Spleen (tissue), 11 donors: ENCODE measurements around the gene KRTAP5-1. TPM values are rescaled to one million over a fixed set of nuclear protein-coding genes. Genes with fewer than 3 reads are reported as not detected.

Source experiments
- DNase-seq: peaks from one replicate; pipeline ENCODE4 v3.0.0-alpha.2; 2020
- H3K27ac ChIP-seq, 8 donors: fragments of 200-600 bp; sonication (generic) in 7 of 8; 1 replicate in 4 of 8; 2 replicates in 4 of 8; pipeline versions ENCODE4 v1.5.0 to v1.8.0; 2016 to 2021; ENCODE audit warnings: inconsistent platforms in 4 of 8, mild to moderate bottlenecking in 4 of 8, moderate library complexity in 1 of 8
- H3K27me3 ChIP-seq, 7 donors: fragments of 200-600 bp; sonication (generic) in 6 of 7; replicated peaks in 1 of 7; 1 replicate in 4 of 7; 2 replicates in 3 of 7; pipeline versions ENCODE4 v1.5.0 to v1.8.0; 2016 to 2021; ENCODE audit warnings: inconsistent platforms in 3 of 7, mild to moderate bottlenecking in 1 of 7
- H3K36me3 ChIP-seq, 6 donors: fragments of 200-600 bp; sonication (generic) in 5 of 6; 1 replicate in 4 of 6; 2 replicates in 2 of 6; pipeline versions ENCODE4 v1.5.0 to v1.8.0; 2016 to 2021; ENCODE audit warnings: inconsistent platforms in 2 of 6
- H3K4me1 ChIP-seq, 6 donors: fragments of 200-600 bp; sonication (generic) in 5 of 6; 1 replicate in 3 of 6; 2 replicates in 3 of 6; pipeline versions ENCODE4 v1.5.0 to v1.8.0; 2016 to 2021; ENCODE audit warnings: inconsistent platforms in 3 of 6
- H3K4me3 ChIP-seq, 8 donors: fragments of 200-600 bp; sonication (generic) in 7 of 8; 1 replicate in 4 of 8; 2 replicates in 4 of 8; pipeline versions ENCODE4 v1.5.0 to v1.8.0; 2016 to 2021; ENCODE audit warnings: inconsistent platforms in 4 of 8, mild to moderate bottlenecking in 4 of 8, moderate library complexity in 2 of 8
- H3K9me3 ChIP-seq, 8 donors: fragments of 200-600 bp; sonication (generic) in 7 of 8; 1 replicate in 4 of 8; 2 replicates in 4 of 8; pipeline versions ENCODE4 v1.5.0 to v1.8.0; 2016 to 2021; ENCODE audit warnings: inconsistent platforms in 4 of 8
- POLR2A ChIP-seq, 3 donors: fragments of 450-650 bp; IDR thresholded peaks; one replicate each; pipeline ENCODE4 v1.5.1; 2017; ENCODE audit warnings: antibody characterized with exemption in 3 of 3, mild to moderate bottlenecking in 1 of 3
- POLR2AphosphoS5 ChIP-seq, 3 donors: sonication (generic); formaldehyde crosslinking; IDR thresholded peaks; one replicate each; pipeline ENCODE4 v1.5.1; 2017; ENCODE audit warnings: antibody characterized with exemption in 3 of 3
- WGBS, 5 donors: extraction: QIAGEN DNeasy Blood & Tissue Kit in 3 of 5; methylation state at CpG; one replicate each; pipeline versions ENCODE4 v1.1.5 to v1.1.7; 2013 to 2018; 5-methylcytosine and 5-hydroxymethylcytosine counted together
- intact Hi-C: fragments of 100-400 bp; cut with DNase I; formaldehyde crosslinking; loops from one replicate; pipeline ENCODE4 v1.15.0; 2023; ENCODE audit warnings: low total_unique reads
- polyA plus RNA-seq, 3 donors: library from polyadenylated mRNA; stranded (reverse); fragments of 200-250 nt; gene quantifications; one replicate each; pipeline ENCODE4 v1.2.1, GENCODE V29; 2013
- total RNA-seq, 7 donors: library from RNA; depleted of rRNA in 3 of 7; stranded (reverse); fragments of >200 nt in 3 of 7; fragmentation: NEBNext Ultra II Directional in 4 of 7; extraction: Animal tissue kit (Norgen Biotek cat#: 25700) in 4 of 7; gene quantifications; one replicate each; pipeline versions ENCODE4 v1.1.0 to v1.2.1, GENCODE V29; 2016 to 2021
- TF ChIP-seq, protein P1 (sequence below), 11 experiments: fragments of 200-600 bp in 7 of 11; fragments of 450-650 bp in 4 of 11; sonication (generic) in 4 of 11; IDR thresholded peaks in 8 of 11; conservative IDR thresholded peaks in 3 of 11; 1 replicate in 7 of 11; 2 replicates in 4 of 11; pipeline versions ENCODE4 v1.4.0 to v1.8.0; 2016 to 2021; ENCODE audit warnings: antibody characterized with exemption in 11 of 11, inconsistent platforms in 4 of 11, mild to moderate bottlenecking in 1 of 11
- donor health status: healthy with polysubstance abuse.
- donor health status: DM: no; HTN: no; CAD: no; lungs with moderate emphysema.
- donor health status: DM: no; HTN: no; CAD: no.
- donor health status: Bipolar disorder and iron deficiency.
- donor health status: healthy.
- donor health status: DM: no; HTN: no; CAD: no.
- donor health status: DM: yes; HTN: yes; CAD: no.

The KRTAP5-1 gene
- total and polyA plus RNA-seq, 10 donors = not detected

DNA sequence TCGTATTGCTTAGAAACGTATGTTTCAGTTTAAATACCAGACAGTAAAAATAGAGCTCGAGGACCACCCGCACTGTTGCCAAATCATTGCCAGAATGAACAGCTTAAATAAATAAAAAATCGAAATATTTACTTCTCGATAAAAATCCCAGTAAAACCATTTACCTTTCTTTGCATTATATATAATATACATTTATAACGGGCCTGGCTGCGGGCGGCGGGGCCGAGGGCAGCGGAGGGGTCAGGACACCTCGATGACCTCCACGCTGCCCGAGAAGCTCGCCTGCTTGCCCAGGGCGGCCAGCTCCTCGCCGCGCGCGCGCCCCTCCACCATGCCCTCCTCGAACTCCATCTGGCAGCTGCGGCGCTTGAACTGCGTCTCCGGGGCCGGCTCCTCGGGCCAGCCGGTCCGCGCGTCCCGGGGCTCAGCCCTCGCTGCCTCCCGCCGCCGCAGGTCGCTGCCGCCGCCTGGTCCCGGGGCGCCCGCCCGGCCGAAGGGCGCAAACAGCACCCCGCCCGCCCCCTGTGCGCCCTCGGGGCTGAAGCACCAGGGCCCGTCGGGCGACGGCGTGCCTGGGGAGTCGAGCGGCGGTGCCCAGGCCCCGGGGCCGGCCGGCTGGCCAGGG is 28.7 kb downstream of the KRTAP5-1 start:
- Histone ChIP-seq H3K4me3 (no peak overlapping the region), H3K27me3 (peaks cover 0 to 86% (median 3%) of the 10 kb centered on the region in 7 donors), H3K9me3 (no peaks in the 10 kb centered on the region), H3K36me3 (peaks cover 0 to 36% (median 3%) of the 10 kb centered on the region in 6 donors), H3K4me1 (peaks cover 4 to 36% (median 19%) of the 10 kb centered on the region in 6 donors), H3K27ac (no peak overlapping the region)
- TF ChIP-seq POLR2AphosphoS5 (IDR thresholded peaks at IDR 0.05) (no peak), POLR2A (IDR thresholded peaks at IDR 0.05) (no peak)
- TF ChIP-seq, protein P1, sequence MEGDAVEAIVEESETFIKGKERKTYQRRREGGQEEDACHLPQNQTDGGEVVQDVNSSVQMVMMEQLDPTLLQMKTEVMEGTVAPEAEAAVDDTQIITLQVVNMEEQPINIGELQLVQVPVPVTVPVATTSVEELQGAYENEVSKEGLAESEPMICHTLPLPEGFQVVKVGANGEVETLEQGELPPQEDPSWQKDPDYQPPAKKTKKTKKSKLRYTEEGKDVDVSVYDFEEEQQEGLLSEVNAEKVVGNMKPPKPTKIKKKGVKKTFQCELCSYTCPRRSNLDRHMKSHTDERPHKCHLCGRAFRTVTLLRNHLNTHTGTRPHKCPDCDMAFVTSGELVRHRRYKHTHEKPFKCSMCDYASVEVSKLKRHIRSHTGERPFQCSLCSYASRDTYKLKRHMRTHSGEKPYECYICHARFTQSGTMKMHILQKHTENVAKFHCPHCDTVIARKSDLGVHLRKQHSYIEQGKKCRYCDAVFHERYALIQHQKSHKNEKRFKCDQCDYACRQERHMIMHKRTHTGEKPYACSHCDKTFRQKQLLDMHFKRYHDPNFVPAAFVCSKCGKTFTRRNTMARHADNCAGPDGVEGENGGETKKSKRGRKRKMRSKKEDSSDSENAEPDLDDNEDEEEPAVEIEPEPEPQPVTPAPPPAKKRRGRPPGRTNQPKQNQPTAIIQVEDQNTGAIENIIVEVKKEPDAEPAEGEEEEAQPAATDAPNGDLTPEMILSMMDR (IDR thresholded peaks at IDR 0.05 in 8 of 11, conservative IDR thresholded peaks at IDR 0.05 in 3 of 11) = no peak
- 30 to 63% (median 52%) methylated on average over 20 to 63 of the region's 63 CpGs for WGBS, 5 donors
- intact Hi-C loops = no loop called here
- no peak for DNase-seq

DNA sequence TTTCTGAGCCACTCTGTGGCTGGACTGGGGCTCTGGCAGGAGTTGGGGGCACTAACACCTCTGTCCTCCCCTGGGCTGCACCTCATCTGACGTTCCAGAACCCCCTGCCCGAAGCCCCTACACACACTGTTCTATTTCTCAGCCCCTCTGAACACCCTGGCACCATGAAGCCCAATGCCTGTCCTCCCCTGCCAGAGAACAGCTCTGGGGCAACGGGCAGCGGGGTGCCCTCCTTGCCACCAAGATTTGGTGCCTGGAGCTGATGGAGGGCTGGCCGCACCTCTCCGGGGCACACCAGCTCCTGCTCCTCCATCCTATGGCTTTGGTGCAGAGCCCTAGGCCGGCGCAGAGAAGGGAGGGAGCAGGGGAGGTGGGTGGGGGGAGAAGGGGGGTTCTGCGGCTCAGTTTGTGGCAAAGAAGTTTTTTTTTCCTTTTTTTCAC is 29.4 kb downstream of the KRTAP5-1 start:
- 61 to 74% (median 71%) methylated on average over 8 to 9 of the region's 9 CpGs for WGBS, 5 donors
- peaks cover 4 to 36% (median 19%) of the 10 kb centered on the region in 6 donors for H3K4me1 ChIP-seq
- DNase-seq = no peak
- no peak overlapping the region for H3K27ac ChIP-seq
- peaks cover 0 to 84% (median 3%) of the 10 kb centered on the region in 7 donors for H3K27me3 ChIP-seq
- peaks cover 0 to 30% (median 3%) of the 10 kb centered on the region in 6 donors for H3K36me3 ChIP-seq
- intact Hi-C loops = no loop called here
- TF ChIP-seq POLR2A (IDR thresholded peaks at IDR 0.05) (no peak), POLR2AphosphoS5 (IDR thresholded peaks at IDR 0.05) (no peak)
- TF ChIP-seq, protein P1 (IDR thresholded peaks at IDR 0.05 in 8 of 11, conservative IDR thresholded peaks at IDR 0.05 in 3 of 11) = no peak
- no peak overlapping the region for H3K4me3 ChIP-seq
- H3K9me3 ChIP-seq = no peaks in the 10 kb centered on the region

DNA sequence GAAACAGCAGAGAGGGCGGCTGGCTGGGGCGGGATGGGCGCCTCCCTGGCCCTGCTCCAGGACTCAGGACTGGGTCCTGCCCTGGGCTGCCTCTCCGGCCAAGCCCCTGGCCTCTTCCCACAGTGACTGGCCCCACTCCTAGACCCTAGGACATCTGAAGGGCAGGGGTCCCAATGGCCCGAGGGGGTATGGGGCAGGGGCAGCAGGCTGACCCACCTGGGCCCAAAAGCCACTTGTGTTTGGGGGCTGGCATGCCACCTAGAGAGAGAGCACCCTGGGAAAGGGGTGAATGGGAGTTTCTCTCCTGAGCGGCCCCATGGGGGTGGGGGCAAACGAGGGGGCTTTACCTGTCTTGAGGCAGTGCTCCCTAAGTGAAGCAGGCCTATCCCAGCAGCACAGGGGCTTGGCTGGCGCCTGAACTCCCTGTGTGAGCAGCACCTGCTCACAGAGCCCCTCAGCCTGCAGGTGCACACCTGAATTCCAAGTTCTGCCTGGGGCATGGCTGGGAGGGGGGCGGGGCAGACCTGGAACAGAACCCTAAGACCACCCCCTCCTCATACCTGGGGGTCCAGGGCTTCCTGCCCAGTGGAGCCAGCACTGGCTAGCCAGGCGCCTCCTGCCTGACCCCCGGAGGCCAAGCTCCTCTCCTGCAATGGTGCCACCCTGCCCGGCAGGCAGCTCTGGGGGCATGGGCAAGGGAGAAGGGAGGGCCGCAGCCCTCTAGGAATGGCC is 29.9 kb downstream of the KRTAP5-1 start:
- Histone ChIP-seq H3K4me3 (no peak overlapping the region), H3K36me3 (peaks cover 0 to 24% (median 3%) of the 10 kb centered on the region in 6 donors), H3K4me1 (peaks cover 4 to 32% (median 19%) of the 10 kb centered on the region in 6 donors), H3K27ac (no peak overlapping the region), H3K9me3 (no peaks in the 10 kb centered on the region), H3K27me3 (peaks cover 0 to 81% (median 3%) of the 10 kb centered on the region in 7 donors)
- no peak for TF ChIP-seq POLR2AphosphoS5 (IDR thresholded peaks at IDR 0.05)
- TF ChIP-seq, protein P1 (IDR thresholded peaks at IDR 0.05 in 8 of 11, conservative IDR thresholded peaks at IDR 0.05 in 3 of 11) = no peak
- TF ChIP-seq POLR2A (IDR thresholded peaks at IDR 0.05) = no peak
- intact Hi-C loops = no loop called here
- DNase-seq = no peak
- WGBS, 5 donors = 78 to 86% (median 81%) methylated on average over 5 to 13 of the region's 13 CpGs
